IMR-90 (cell line): ENCODE measurements around the gene PRCD. TPM values are rescaled to one million over a fixed set of nuclear protein-coding genes. Genes with fewer than 3 reads are reported as not detected.

ENCODE experiments used
- ATAC-seq: fragments of 200-7000 bp; cut with Tn5 transposase; 2 replicates; pipeline ENCODE4 v1.9.1; 2020; ENCODE audit warnings: low read depth, mild to moderate bottlenecking, moderate library complexity
- BruUV-seq: library from RNA; stranded (reverse); fragments of 400-500 nt; replicated peaks from 2 replicates; lab custom pipeline; 2021; lab: Mats Ljungman, UMichigan
- CTCF ChIA-PET: fragments of 300-600 bp; formaldehyde crosslinking; extraction: SDS; loops from one replicate; lab custom pipeline; 2021; ENCODE audit warnings: antibody characterized with exemption; lab: Yijun Ruan, JAX
- POLR2A ChIA-PET: fragments of 300-600 bp; sonication (Branson Sonifier 250); formaldehyde crosslinking; loops from one replicate; lab custom pipeline; 2022; ENCODE audit warnings: antibody characterized with exemption; ENCODE audit not compliant: unreplicated experiment; lab: Charles Lee
- DNase-seq: peaks from one replicate; pipeline ENCODE4 v3.0.0; 2013
- H2AFZ ChIP-seq: replicated peaks from 2 replicates; pipeline ENCODE3; 2013; ENCODE audit warnings: low read length, mild to moderate bottlenecking; ENCODE audit not compliant: poor library complexity
- H2AK5ac ChIP-seq: 2 replicates; pipeline ENCODE4 v1.6.1; 2013; ENCODE audit warnings: low read depth, low read length, inconsistent platforms
- H2AK9ac ChIP-seq: replicated peaks from 2 replicates; pipeline ENCODE3; 2013; ENCODE audit warnings: mild to moderate bottlenecking, low read depth, low read length, moderate library complexity; ENCODE audit not compliant: poor library complexity
- H2BK120ac ChIP-seq: 2 replicates; pipeline ENCODE4 v1.6.1; 2013; ENCODE audit warnings: low read depth, low read length, inconsistent platforms
- H2BK15ac ChIP-seq: 3 replicates; pipeline ENCODE4 v1.6.1; 2013; ENCODE audit warnings: low read depth, low read length, inconsistent platforms
- H2BK20ac ChIP-seq: 2 replicates; pipeline ENCODE4 v1.6.1; 2013; ENCODE audit warnings: low read depth, mild to moderate bottlenecking, inconsistent platforms, low read length, moderate library complexity
- H2BK5ac ChIP-seq: 2 replicates; pipeline ENCODE4 v1.6.1; 2013; ENCODE audit warnings: mild to moderate bottlenecking, low read depth, low read length, inconsistent platforms; ENCODE audit not compliant: poor library complexity, severe bottlenecking
- H3K14ac ChIP-seq: replicated peaks from 2 replicates; pipeline ENCODE4 v1.6.1; 2013; ENCODE audit warnings: low read depth, low read length, inconsistent platforms
- H3K18ac ChIP-seq: 2 replicates; pipeline ENCODE4 v1.6.1; 2013; ENCODE audit warnings: low read depth, low read length, control low read depth
- H3K23ac ChIP-seq: 2 replicates; pipeline ENCODE4 v1.6.1; 2013; ENCODE audit warnings: low read depth, low read length, inconsistent platforms
- H3K27ac ChIP-seq: 2 replicates; pipeline ENCODE4 v1.5.1; 2013; ENCODE audit warnings: mild to moderate bottlenecking, control low read depth, low read length; ENCODE audit not compliant: insufficient read depth
- H3K27me3 ChIP-seq: 2 replicates; pipeline ENCODE4 v1.6.1; 2013; ENCODE audit warnings: low read length; ENCODE audit not compliant: control insufficient read depth, insufficient read depth
- H3K36me3 ChIP-seq: 2 replicates; pipeline ENCODE4 v1.6.1; 2013; ENCODE audit warnings: low read length, mixed read lengths; ENCODE audit not compliant: control insufficient read depth, insufficient read depth
- H3K4ac ChIP-seq: 2 replicates; pipeline ENCODE4 v1.6.1; 2013; ENCODE audit warnings: low read depth, low read length, inconsistent platforms
- H3K4me1 ChIP-seq: 2 replicates; pipeline ENCODE4 v1.6.1; 2013; ENCODE audit warnings: low read length, mixed read lengths; ENCODE audit not compliant: control insufficient read depth, insufficient read depth
- H3K4me2 ChIP-seq: 2 replicates; pipeline ENCODE4 v1.6.1; 2013; ENCODE audit warnings: low read depth, mild to moderate bottlenecking, control low read depth, low read length, moderate library complexity
- H3K4me3 ChIP-seq: 2 replicates; pipeline ENCODE4 v1.5.1; 2013; ENCODE audit warnings: low read depth, mild to moderate bottlenecking, control low read depth, low read length, moderate library complexity; ENCODE audit not compliant: insufficient read depth
- H3K56ac ChIP-seq: 2 replicates; pipeline ENCODE4 v1.6.1; 2013; ENCODE audit warnings: low read length, inconsistent platforms; ENCODE audit not compliant: insufficient read depth; ENCODE audit errors: extremely low read depth
- H3K79me1 ChIP-seq, 2 experiments: 2 replicates each; pipeline ENCODE4 v1.6.1; 2013; ENCODE audit warnings: low read length in 2 of 2, inconsistent platforms in 1 of 2, low read depth in 1 of 2
- H3K9ac ChIP-seq: 2 replicates; pipeline ENCODE4 v1.6.1; 2013; ENCODE audit warnings: low read depth, low read length, control low read depth
- H3K9me1 ChIP-seq: 2 replicates; pipeline ENCODE4 v1.6.1; 2013; ENCODE audit warnings: low read length, inconsistent platforms; ENCODE audit not compliant: insufficient read depth
- H3K9me3 ChIP-seq: 2 replicates; pipeline ENCODE4 v1.6.1; 2013; ENCODE audit warnings: low read length; ENCODE audit not compliant: control insufficient read depth, insufficient read depth
- H4K20me1 ChIP-seq: 2 replicates; pipeline ENCODE4 v1.6.1; 2013; ENCODE audit warnings: low read length, inconsistent platforms; ENCODE audit not compliant: insufficient read depth
- H4K5ac ChIP-seq: 2 replicates; pipeline ENCODE4 v1.6.1; 2013; ENCODE audit warnings: mild to moderate bottlenecking, low read depth, low read length, control low read depth
- H4K8ac ChIP-seq, 2 experiments: 2 replicates each; pipeline ENCODE4 v1.6.1; 2013; ENCODE audit warnings: low read depth in 2 of 2, low read length in 2 of 2, control low read depth in 1 of 2, inconsistent platforms in 1 of 2
- H4K91ac ChIP-seq: 2 replicates; pipeline ENCODE4 v1.6.1; 2013; ENCODE audit warnings: low read depth, low read length, inconsistent platforms; ENCODE audit not compliant: insufficient read depth
- BHLHE40 ChIP-seq: fragments of 150-350 bp; IDR thresholded peaks from 2 replicates; pipeline ENCODE4 v1.6.1; 2016; ENCODE audit warnings: mild to moderate bottlenecking, low read depth, low read length
- CHD1 ChIP-seq: IDR thresholded peaks from 2 replicates; pipeline ENCODE4 v1.6.1; 2012; ENCODE audit warnings: low read depth, low read length, improper control_type of control experiment
- CTCF ChIP-seq: conservative IDR thresholded peaks from 2 replicates; pipeline ENCODE4 v1.5.1; 2012; ENCODE audit warnings: mild to moderate bottlenecking, low read depth, low read length, improper control_type of control experiment
- ELK1 ChIP-seq: fragments of 150-350 bp; IDR thresholded peaks from 2 replicates; pipeline ENCODE4 v1.6.1; 2016; ENCODE audit warnings: low read depth, mild to moderate bottlenecking, low read length, moderate library complexity, borderline replicate concordance
- MAZ ChIP-seq: IDR thresholded peaks from 2 replicates; pipeline ENCODE4 v1.6.1; 2012; ENCODE audit warnings: low read depth, mild to moderate bottlenecking, low read length, improper control_type of control experiment, moderate library complexity, borderline replicate concordance
- MXI1 ChIP-seq: IDR thresholded peaks from 2 replicates; pipeline ENCODE4 v1.6.1; 2012; ENCODE audit warnings: low read depth, mild to moderate bottlenecking, low read length, moderate library complexity, borderline replicate concordance
- NFE2L2 ChIP-seq: fragments of 150-350 bp; IDR thresholded peaks from 2 replicates; pipeline ENCODE4 v1.6.1; 2016; ENCODE audit warnings: low read depth, mild to moderate bottlenecking, low read length
- SMC3 ChIP-seq: fragments of 150-350 bp; IDR thresholded peaks from 2 replicates; pipeline ENCODE4 v1.6.1; 2016; ENCODE audit warnings: low read depth, mild to moderate bottlenecking, antibody characterized with exemption, low read length, moderate library complexity
- WGBS, 2 experiments: methylation state at CpG; one replicate each; pipeline versions ENCODE4 v1.1.5 to v1.1.7; 2013; ENCODE audit warnings: missing lambda C conversion rate in 2 of 2; ENCODE audit not compliant: insufficient read length in 1 of 2; ENCODE audit errors: extremely low coverage in 2 of 2; 5-methylcytosine and 5-hydroxymethylcytosine counted together
- dilution Hi-C: fragments of 300-500 bp; cut with HindIII; formaldehyde crosslinking; loops from one replicate; pipeline ENCODE4 v1.14.3; 2018; ENCODE audit warnings: low sequenced_read_pairs; ENCODE audit not compliant: unreplicated experiment
- in situ Hi-C: fragments of 300-500 bp; cut with MboI; formaldehyde crosslinking; loops from 3 replicates; pipeline ENCODE4 v1.14.3; 2019; ENCODE audit warnings: low sequenced_read_pairs, inconsistent platforms, mixed read lengths
- intact Hi-C: fragments of 100-400 bp; cut with micrococcal nuclease; formaldehyde crosslinking; loops from 2 replicates; pipeline ENCODE4 v1.10.0; 2022
- polyA plus RNA-seq, 3 experiments: library from polyadenylated mRNA; depleted of rRNA; stranded (reverse); fragments of >200 nt; gene quantifications; 2 replicates each; pipeline ENCODE4 v1.2.3, GENCODE V29; 2012; ENCODE audit warnings: low replicate concordance in 1 of 3
- total RNA-seq: library from RNA; depleted of rRNA; stranded (reverse); fragments of >200 nt; gene quantifications from 2 replicates; pipeline ENCODE4 v1.2.3, GENCODE V29; 2012

PRCD gene
- total and polyA plus RNA-seq, 2 of the 4 experiments (the other 2 are of a cell fraction), result 0.32 TPM; not detected in 1

- in situ Hi-C loops (no loop called here), dilution Hi-C loops (no loop called here), intact Hi-C loops (no loop called here)
- Histone ChIP-seq H3K56ac (no peak overlapping the region), H3K79me1 (no peaks in the 10 kb centered on the region; a peak in 1 of 4 replicates), H4K91ac (no peak overlapping the region), H2AFZ (no peak overlapping the region), H3K4me2 (no peak overlapping the region), H2BK15ac (0 out of 3 replicates have a peak overlapping the region, but pooled peaks have one; percentile 43), H3K9ac (no peak overlapping the region), H4K20me1 (peaks cover 3% of the 10 kb centered on the region; the same call in 1 of the 2 replicates), H2AK5ac (peak overlapping the region; percentile 60; the same call in 1 of the 2 replicates), H3K18ac (no peak overlapping the region; the same call in 1 of the 2 replicates), H4K5ac (no peak overlapping the region; the same call in 1 of the 2 replicates), H3K9me3 (no peaks in the 10 kb centered on the region), H2BK5ac (no peak overlapping the region), H2BK120ac (peak overlapping the region; percentile 3; the same call in 1 of the 2 replicates), H3K27me3 (peaks cover 2% of the 10 kb centered on the region; the same call in 1 of the 2 replicates), H3K4me1 (peaks cover 19% of the 10 kb centered on the region), H3K4me3 (no peak overlapping the region), H2BK20ac (no peak overlapping the region), H3K23ac (no peak overlapping the region), H3K27ac (peak overlapping the region; percentile 29; the same call in 1 of the 2 replicates), H3K9me1 (peaks cover 18% of the 10 kb centered on the region), H3K14ac (no peak overlapping the region), H3K36me3 (no peaks in the 10 kb centered on the region), H2AK9ac (no peak overlapping the region), H4K8ac (peak overlapping the region in 1 of 2 experiments; percentile 72; a peak in 2 of 4 replicates), H3K4ac (peak overlapping the region; percentile 28)
- ChIA-PET CTCF (interaction anchor here (0.9 kb wide), 1 partner anchor 20 kb away, joined by 4 read pairs; no protein-coding TSS in a partner anchor), POLR2A (no interaction called here)
- no peak for ATAC-seq
- no TSS peak for BruUV-seq
- no peak for DNase-seq
- WGBS, 2 experiments, result 70% methylated on average over 2 of the region's 10 CpGs; no CpG with 5 or more reads in 1 of the 2 experiments
- TF ChIP-seq ELK1, result no peak
- no peak for TF ChIP-seq NFE2L2
- TF ChIP-seq CHD1, result no peak
- no peak for TF ChIP-seq SMC3
- TF ChIP-seq CTCF, result no peak
- TF ChIP-seq BHLHE40, result no peak
- no peak for TF ChIP-seq MAZ
- no peak for TF ChIP-seq MXI1
Observed at GRCh38 chr17:76541739-76542454, 2.1 kb downstream of the PRCD start.
